Loucy (cell line): ENCODE results near the gene LRRC61.

Experiments
- EZH2phosphoT487 ChIP-seq: fragments of 200-600 bp; IDR thresholded peaks from 2 replicates; pipeline ENCODE4 v1.6.1; 2018; ENCODE audit warnings: antibody characterized with exemption, mild to moderate bottlenecking, moderate library complexity, borderline replicate concordance
- TF ChIP-seq, protein P1 (sequence below): fragments of 200-600 bp; sonication (generic); conservative IDR thresholded peaks from 2 replicates; pipeline ENCODE4 v1.5.1; 2014; ENCODE audit warnings: mild to moderate bottlenecking, antibody characterized with exemption, low read length

DNA sequence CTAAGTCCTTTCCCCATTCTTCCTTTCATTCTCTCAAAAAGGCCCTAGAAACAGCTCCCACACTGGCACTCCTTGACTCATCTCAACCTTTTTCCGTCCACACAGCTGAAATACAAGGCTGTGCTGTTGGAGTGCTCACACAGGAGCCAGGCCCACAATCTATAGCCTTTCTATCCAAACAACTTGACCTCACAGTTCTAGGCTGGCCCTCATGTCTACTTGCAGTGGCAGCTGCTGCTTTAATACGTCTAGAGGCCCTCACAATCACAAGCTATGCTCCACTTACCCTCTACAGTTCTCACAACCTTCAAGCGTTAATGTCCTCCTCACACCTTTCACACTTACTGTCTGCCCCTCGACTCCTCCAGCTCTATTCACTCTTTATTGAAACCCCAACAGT, 12.0 kb upstream of the LRRC61 start:
- TF ChIP-seq, protein P1, sequence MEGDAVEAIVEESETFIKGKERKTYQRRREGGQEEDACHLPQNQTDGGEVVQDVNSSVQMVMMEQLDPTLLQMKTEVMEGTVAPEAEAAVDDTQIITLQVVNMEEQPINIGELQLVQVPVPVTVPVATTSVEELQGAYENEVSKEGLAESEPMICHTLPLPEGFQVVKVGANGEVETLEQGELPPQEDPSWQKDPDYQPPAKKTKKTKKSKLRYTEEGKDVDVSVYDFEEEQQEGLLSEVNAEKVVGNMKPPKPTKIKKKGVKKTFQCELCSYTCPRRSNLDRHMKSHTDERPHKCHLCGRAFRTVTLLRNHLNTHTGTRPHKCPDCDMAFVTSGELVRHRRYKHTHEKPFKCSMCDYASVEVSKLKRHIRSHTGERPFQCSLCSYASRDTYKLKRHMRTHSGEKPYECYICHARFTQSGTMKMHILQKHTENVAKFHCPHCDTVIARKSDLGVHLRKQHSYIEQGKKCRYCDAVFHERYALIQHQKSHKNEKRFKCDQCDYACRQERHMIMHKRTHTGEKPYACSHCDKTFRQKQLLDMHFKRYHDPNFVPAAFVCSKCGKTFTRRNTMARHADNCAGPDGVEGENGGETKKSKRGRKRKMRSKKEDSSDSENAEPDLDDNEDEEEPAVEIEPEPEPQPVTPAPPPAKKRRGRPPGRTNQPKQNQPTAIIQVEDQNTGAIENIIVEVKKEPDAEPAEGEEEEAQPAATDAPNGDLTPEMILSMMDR = no peak
- no peak for TF ChIP-seq EZH2phosphoT487
